OCI-LY1 (cell line): ENCODE results near the gene HMG20A.

Experiments
- H2AFZ ChIP-seq: fragments of 200-600 bp; sonication (generic), shearing (Covaris generic); 2 replicates; pipeline ENCODE4 v1.6.0; 2014; ENCODE audit warnings: antibody characterized with exemption, mild to moderate bottlenecking, low read length
- H3F3A ChIP-seq: fragments of 200-600 bp; sonication (generic), shearing (Covaris generic); 2 replicates; pipeline ENCODE4 v1.6.0; 2014; ENCODE audit warnings: mild to moderate bottlenecking, antibody characterized with exemption, low read length, moderate library complexity; ENCODE audit not compliant: insufficient read depth
- H3K27ac ChIP-seq: fragments of 200-600 bp; sonication (generic); 2 replicates; pipeline ENCODE4 v1.5.1; 2014; ENCODE audit warnings: low read length, mixed run types, mild to moderate bottlenecking, low read depth; ENCODE audit not compliant: poor library complexity, severe bottlenecking
- H3K27me3 ChIP-seq: fragments of 200-600 bp; sonication (generic); 2 replicates; pipeline ENCODE4 v1.6.0; 2014; ENCODE audit warnings: antibody characterized with exemption, mild to moderate bottlenecking, low read length, moderate library complexity; ENCODE audit not compliant: insufficient read depth
- H3K36me3 ChIP-seq: fragments of 200-600 bp; sonication (generic); 2 replicates; pipeline ENCODE4 v1.6.1; 2014; ENCODE audit warnings: mild to moderate bottlenecking, antibody characterized with exemption, low read length, moderate library complexity, mixed read lengths; ENCODE audit not compliant: insufficient read depth
- H3K4me1 ChIP-seq: fragments of 200-600 bp; sonication (generic); 2 replicates; pipeline ENCODE4 v1.5.1; 2014; ENCODE audit warnings: mild to moderate bottlenecking, low read length, moderate library complexity; ENCODE audit not compliant: insufficient read depth, severe bottlenecking
- H3K4me2 ChIP-seq: fragments of 200-600 bp; sonication (generic), shearing (Covaris generic); 2 replicates; pipeline ENCODE4 v1.6.1; 2014; ENCODE audit warnings: low read length
- H3K4me3 ChIP-seq: fragments of 200-600 bp; sonication (generic); 2 replicates; pipeline ENCODE4 v1.5.1; 2014; ENCODE audit warnings: low read length, low read depth, mild to moderate bottlenecking, mixed read lengths; ENCODE audit not compliant: poor library complexity, severe bottlenecking
- H3K79me2 ChIP-seq: fragments of 200-600 bp; shearing (Covaris generic); 2 replicates; pipeline ENCODE4 v1.6.1; 2016; ENCODE audit warnings: mixed run types, low read length, mixed read lengths; ENCODE audit not compliant: insufficient read depth
- H3K9ac ChIP-seq: fragments of 200-600 bp; sonication (generic), shearing (Covaris generic); 2 replicates; pipeline ENCODE4 v1.6.1; 2014; ENCODE audit warnings: mild to moderate bottlenecking, low read length, mixed read lengths
- H3K9me2 ChIP-seq: fragments of 200-600 bp; sonication (generic), shearing (Covaris generic); 2 replicates; pipeline ENCODE4 v1.6.1; 2014; ENCODE audit warnings: low read depth, mild to moderate bottlenecking, low read length, mixed read lengths
- H3K9me3 ChIP-seq: fragments of 200-600 bp; shearing (Covaris generic); 2 replicates; pipeline ENCODE4 v1.6.1; 2014; ENCODE audit warnings: low read length, mixed read lengths
- H4K20me1 ChIP-seq: fragments of 200-600 bp; sonication (generic), shearing (Covaris generic); 2 replicates; pipeline ENCODE4 v1.6.0; 2016; ENCODE audit warnings: mild to moderate bottlenecking, low read length; ENCODE audit not compliant: insufficient read depth
- EZH2 ChIP-seq: fragments of 200-600 bp; sonication (generic), shearing (Covaris generic); IDR thresholded peaks from 2 replicates; pipeline ENCODE4 v1.8.0; 2017; ENCODE audit warnings: borderline replicate concordance, mixed run types, mild to moderate bottlenecking, antibody characterized with exemption, low read length, moderate library complexity, mixed read lengths
- TF ChIP-seq, protein P1 (sequence below): fragments of 200-600 bp; sonication (generic), shearing (Covaris generic); IDR thresholded peaks from 2 replicates; pipeline ENCODE4 v1.5.1; 2017; ENCODE audit warnings: mild to moderate bottlenecking, antibody characterized with exemption, low read length, moderate library complexity, mixed read lengths

The HMG20A gene

DNA sequence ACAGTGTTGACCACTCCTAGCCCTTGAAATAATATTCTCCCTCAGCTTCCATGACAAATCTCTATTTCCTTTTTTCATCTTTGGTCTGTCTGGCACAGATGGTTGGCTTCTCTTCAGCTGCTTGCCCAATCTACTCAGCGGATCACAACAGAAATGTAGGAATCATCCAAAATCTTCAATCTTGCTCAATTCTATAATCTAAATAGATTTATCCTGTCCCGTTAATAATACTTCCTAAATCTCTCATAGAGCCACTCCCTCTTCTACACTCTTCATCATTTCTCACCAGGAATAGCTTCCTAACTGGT is 4.6 kb upstream of the HMG20A start:
- H3K4me2 ChIP-seq, result no peak overlapping the region
- no peaks in the 10 kb centered on the region; the same call in 1 of the 2 replicates for H3F3A ChIP-seq
- H3K79me2 ChIP-seq, result peaks cover under 1% of the 10 kb centered on the region; the same call in 1 of the 2 replicates
- no peaks in the 10 kb centered on the region for H3K9me3 ChIP-seq
- peaks cover 3% of the 10 kb centered on the region; the same call in 1 of the 2 replicates for H4K20me1 ChIP-seq
- TF ChIP-seq EZH2, result no peak
- TF ChIP-seq, protein P1, sequence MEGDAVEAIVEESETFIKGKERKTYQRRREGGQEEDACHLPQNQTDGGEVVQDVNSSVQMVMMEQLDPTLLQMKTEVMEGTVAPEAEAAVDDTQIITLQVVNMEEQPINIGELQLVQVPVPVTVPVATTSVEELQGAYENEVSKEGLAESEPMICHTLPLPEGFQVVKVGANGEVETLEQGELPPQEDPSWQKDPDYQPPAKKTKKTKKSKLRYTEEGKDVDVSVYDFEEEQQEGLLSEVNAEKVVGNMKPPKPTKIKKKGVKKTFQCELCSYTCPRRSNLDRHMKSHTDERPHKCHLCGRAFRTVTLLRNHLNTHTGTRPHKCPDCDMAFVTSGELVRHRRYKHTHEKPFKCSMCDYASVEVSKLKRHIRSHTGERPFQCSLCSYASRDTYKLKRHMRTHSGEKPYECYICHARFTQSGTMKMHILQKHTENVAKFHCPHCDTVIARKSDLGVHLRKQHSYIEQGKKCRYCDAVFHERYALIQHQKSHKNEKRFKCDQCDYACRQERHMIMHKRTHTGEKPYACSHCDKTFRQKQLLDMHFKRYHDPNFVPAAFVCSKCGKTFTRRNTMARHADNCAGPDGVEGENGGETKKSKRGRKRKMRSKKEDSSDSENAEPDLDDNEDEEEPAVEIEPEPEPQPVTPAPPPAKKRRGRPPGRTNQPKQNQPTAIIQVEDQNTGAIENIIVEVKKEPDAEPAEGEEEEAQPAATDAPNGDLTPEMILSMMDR, result no peak
- no peaks in the 10 kb centered on the region for H3K36me3 ChIP-seq
- H2AFZ ChIP-seq, result no peak overlapping the region
- no peaks in the 10 kb centered on the region for H3K27me3 ChIP-seq
- H3K9me2 ChIP-seq, result no peaks in the 10 kb centered on the region
- H3K27ac ChIP-seq, result no peak overlapping the region
- no peak overlapping the region for H3K9ac ChIP-seq
- H3K4me3 ChIP-seq, result no peak overlapping the region
- peaks cover 5% of the 10 kb centered on the region for H3K4me1 ChIP-seq

DNA sequence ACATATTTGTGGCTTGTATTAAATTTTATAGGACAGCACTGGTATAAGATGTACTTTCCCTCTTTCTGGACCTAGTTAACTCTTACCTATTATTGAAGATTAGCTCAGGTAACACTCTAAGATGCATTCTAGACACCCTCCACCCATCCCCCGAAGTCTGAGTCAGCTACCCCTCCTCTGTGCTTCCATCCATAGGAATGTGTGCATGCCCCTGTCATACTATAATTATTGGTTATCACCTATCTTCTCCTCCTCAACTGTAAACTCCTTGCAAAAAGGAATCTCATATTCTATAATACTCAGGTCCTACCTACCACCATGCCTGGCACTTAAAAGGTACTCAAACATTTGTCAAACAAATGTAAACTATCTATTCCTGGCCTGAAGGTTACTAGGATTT is 3.7 kb upstream of the HMG20A start:
- H3K4me3 ChIP-seq, result no peak overlapping the region
- no peak for TF ChIP-seq EZH2
- TF ChIP-seq, protein P1, result no peak
- H3K27ac ChIP-seq, result no peak overlapping the region
- no peaks in the 10 kb centered on the region for H3K9me3 ChIP-seq
- no peaks in the 10 kb centered on the region; the same call in 1 of the 2 replicates for H3F3A ChIP-seq
- H3K79me2 ChIP-seq, result peaks cover 9% of the 10 kb centered on the region
- peaks cover 3% of the 10 kb centered on the region; the same call in 1 of the 2 replicates for H4K20me1 ChIP-seq
- H3K9ac ChIP-seq, result no peak overlapping the region
- H3K36me3 ChIP-seq, result no peaks in the 10 kb centered on the region
- no peak overlapping the region for H2AFZ ChIP-seq
- H3K4me1 ChIP-seq, result peaks cover 11% of the 10 kb centered on the region
- no peaks in the 10 kb centered on the region for H3K9me2 ChIP-seq
- no peaks in the 10 kb centered on the region for H3K27me3 ChIP-seq
- H3K4me2 ChIP-seq, result no peak overlapping the region

DNA sequence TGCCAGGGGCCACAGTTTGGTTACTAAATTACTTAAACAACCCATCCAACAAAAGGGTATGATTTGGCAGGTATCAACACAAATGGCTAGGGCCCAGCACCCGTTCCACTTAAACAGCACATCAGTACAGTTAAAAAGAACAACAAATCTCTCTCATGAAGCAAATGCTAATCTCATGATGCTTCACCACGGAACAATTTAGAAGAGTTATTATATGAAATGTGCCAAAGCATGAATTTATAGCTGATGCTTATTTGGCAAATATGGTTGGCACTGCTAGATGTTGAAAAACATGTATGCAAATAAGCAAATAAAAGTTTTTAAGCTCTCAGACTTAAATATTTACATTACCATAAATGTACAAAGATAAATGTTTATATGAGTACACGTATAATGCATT is 3.1 kb upstream of the HMG20A start:
- Histone ChIP-seq H3K27me3 (no peaks in the 10 kb centered on the region), H3F3A (no peaks in the 10 kb centered on the region; the same call in 1 of the 2 replicates), H3K9ac (no peak overlapping the region), H2AFZ (no peak overlapping the region), H3K79me2 (peaks cover 16% of the 10 kb centered on the region), H4K20me1 (peaks cover 3% of the 10 kb centered on the region; the same call in 1 of the 2 replicates), H3K9me3 (no peaks in the 10 kb centered on the region), H3K27ac (no peak overlapping the region), H3K9me2 (no peaks in the 10 kb centered on the region), H3K4me3 (no peak overlapping the region), H3K36me3 (no peaks in the 10 kb centered on the region), H3K4me1 (peaks cover 17% of the 10 kb centered on the region), H3K4me2 (no peak overlapping the region)
- TF ChIP-seq EZH2, result no peak
- TF ChIP-seq, protein P1, result no peak
